Transverse colon (tissue), 1 donor: ENCODE measurements around the gene ATXN2.

Experiments used
- EP300 ChIP-seq: sonication (generic); formaldehyde crosslinking; IDR thresholded peaks from one replicate; pipeline ENCODE4 v1.6.1; 2017; ENCODE audit warnings: antibody characterized with exemption, low read depth
- POLR2A ChIP-seq: fragments of 450-650 bp; IDR thresholded peaks from one replicate; pipeline ENCODE4 v1.6.1; 2016; ENCODE audit warnings: antibody characterized with exemption, mild to moderate bottlenecking, moderate library complexity

DNA sequence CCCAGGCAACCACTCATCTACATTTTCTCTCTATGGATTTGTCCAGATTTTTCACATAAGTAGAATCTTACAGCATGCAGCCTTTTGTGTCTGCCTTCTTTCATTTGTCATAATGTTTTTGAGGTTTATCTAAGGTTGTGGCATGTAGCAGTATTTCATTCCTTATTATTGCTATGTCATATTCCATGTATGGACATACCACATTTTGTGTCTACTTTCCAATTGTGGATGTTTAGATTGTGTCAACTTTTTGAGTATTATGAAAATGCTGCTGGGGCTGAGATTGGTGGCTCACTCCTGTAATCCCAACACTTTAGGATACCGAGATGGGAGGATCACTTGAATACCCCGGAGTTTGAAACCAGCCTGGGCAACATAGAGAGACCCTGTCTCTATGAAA is 3.2 kb upstream of the ATXN2 start:
- TF ChIP-seq EP300 (no peak), POLR2A (no peak)
